ENCODE data around the gene EIF4E1B.

GRCh38 chr5:176648474-176649194 lies 18.2 kb downstream of the EIF4E1B start:
- no peak for TF ChIP-seq EZH2 (IDR thresholded peaks at IDR 0.05; ENCODE audit: borderline replicate concordance, insufficient read depth, low read depth, low read length, poor library complexity, severe bottlenecking)
- TF ChIP-seq, protein P1, sequence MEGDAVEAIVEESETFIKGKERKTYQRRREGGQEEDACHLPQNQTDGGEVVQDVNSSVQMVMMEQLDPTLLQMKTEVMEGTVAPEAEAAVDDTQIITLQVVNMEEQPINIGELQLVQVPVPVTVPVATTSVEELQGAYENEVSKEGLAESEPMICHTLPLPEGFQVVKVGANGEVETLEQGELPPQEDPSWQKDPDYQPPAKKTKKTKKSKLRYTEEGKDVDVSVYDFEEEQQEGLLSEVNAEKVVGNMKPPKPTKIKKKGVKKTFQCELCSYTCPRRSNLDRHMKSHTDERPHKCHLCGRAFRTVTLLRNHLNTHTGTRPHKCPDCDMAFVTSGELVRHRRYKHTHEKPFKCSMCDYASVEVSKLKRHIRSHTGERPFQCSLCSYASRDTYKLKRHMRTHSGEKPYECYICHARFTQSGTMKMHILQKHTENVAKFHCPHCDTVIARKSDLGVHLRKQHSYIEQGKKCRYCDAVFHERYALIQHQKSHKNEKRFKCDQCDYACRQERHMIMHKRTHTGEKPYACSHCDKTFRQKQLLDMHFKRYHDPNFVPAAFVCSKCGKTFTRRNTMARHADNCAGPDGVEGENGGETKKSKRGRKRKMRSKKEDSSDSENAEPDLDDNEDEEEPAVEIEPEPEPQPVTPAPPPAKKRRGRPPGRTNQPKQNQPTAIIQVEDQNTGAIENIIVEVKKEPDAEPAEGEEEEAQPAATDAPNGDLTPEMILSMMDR (IDR thresholded peaks at IDR 0.05): no peak
